Skin epidermis (tissue), 12 donors: ENCODE measurements around the gene FOXB1.

Experiments used
- H3K27ac ChIP-seq, 21 experiments: fragments of 200-600 bp; sonication (generic) in 11 of 21; one replicate each; pipeline ENCODE4 v1.5.0; 2020; ENCODE audit warnings: mild to moderate bottlenecking in 3 of 21, inconsistent platforms in 2 of 21, moderate library complexity in 2 of 21
- H3K4me3 ChIP-seq, 7 experiments: fragments of 200-600 bp; sonication (generic) in 2 of 7; one replicate each; pipeline ENCODE4 v1.5.0; 2020; ENCODE audit warnings: inconsistent platforms in 2 of 7, mild to moderate bottlenecking in 2 of 7, moderate library complexity in 1 of 7

The FOXB1 gene

DNA sequence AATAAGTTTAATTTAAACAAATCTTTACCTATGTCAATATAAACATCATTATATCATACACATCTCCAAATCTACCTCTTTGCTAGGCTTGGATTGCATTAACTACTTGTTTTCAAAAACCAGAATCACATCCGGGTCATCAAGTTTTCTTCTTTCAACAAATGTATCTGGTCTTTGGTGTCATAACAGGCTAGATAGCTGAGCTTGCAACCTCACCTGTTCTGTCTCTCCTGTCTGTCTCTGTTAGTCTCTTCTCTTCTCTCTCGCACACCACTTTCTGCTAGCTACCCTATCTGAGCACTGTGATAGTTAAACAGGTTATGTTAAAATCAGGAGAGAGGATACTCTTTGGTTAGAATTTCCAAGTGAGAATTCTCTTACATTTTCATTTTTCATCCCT is 6.7 kb downstream of the FOXB1 start:
- no peak overlapping the region for H3K27ac ChIP-seq
- no peak overlapping the region for H3K4me3 ChIP-seq

- Histone ChIP-seq H3K27ac (no peak overlapping the region), H3K4me3 (no peak overlapping the region)
Measured at GRCh38 chr15:60012695-60013094, 8.6 kb downstream of the FOXB1 start.

- H3K4me3 ChIP-seq, result no peak overlapping the region
- H3K27ac ChIP-seq, result no peak overlapping the region
Measured at GRCh38 chr15:60017538-60018520, 13.7 kb downstream of the FOXB1 start.

DNA sequence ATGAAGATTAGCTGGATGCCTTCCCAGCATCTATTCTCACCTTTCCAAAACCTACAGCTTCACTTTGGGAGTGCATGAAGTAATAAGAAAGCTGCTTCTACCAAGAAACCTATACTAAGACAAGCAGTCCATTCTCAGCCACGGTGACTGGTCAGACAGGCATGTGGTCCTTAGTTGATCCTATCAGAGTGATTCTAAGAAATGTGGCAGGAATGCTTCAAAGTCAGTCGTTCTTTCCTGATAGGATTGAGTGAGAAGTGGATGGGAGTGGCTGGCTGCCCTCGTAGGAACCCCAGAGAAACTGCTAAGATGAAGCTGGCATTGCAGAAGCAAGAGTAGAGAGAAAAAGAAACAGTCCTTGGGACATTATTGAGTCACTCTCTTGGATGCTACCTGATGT is 16.6 kb downstream of the FOXB1 start:
- no peak overlapping the region for H3K4me3 ChIP-seq
- H3K27ac ChIP-seq, result no peak overlapping the region

- Histone ChIP-seq H3K27ac (no peak overlapping the region), H3K4me3 (no peak overlapping the region)
Measured at GRCh38 chr15:60021589-60022378, 17.7 kb downstream of the FOXB1 start.

GRCh38 chr15:60022379-60022741 is 18.2 kb downstream of the FOXB1 start:
- H3K4me3 ChIP-seq, result no peak overlapping the region
- H3K27ac ChIP-seq, result no peak overlapping the region

- H3K4me3 ChIP-seq, result no peak overlapping the region
- H3K27ac ChIP-seq, result no peak overlapping the region
Measured at GRCh38 chr15:60026555-60026954, 22.4 kb downstream of the FOXB1 start.

DNA sequence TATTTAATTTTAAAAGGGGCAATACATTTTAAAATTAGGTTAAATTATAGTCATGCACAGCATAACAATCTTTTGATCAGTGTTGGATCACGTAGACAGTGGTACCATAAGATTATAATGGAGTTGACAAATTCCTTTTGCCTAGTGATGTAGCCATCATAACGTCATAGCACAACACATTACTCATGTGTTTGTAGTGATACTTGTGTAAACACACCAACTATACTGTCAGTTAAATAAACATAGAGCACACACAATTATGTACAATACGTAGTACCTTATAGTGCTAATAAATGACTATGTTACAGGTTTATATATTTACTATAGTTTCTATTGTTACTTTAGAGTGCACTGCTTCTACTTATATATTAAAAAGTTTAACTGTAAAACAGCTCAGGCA is 31.2 kb downstream of the FOXB1 start:
- no peak overlapping the region for H3K27ac ChIP-seq
- H3K4me3 ChIP-seq, result no peak overlapping the region

GRCh38 chr15:60039316-60039715 is 35.2 kb downstream of the FOXB1 start:
- H3K27ac ChIP-seq, result no peak overlapping the region

GRCh38 chr15:60043744-60044435 is 39.8 kb downstream of the FOXB1 start:
- Histone ChIP-seq H3K27ac (no peak overlapping the region), H3K4me3 (no peak overlapping the region)

More at GRCh38 chr15:60039316-60039715, 35.2 kb downstream of the FOXB1 start:
- H3K4me3 ChIP-seq, result no peak overlapping the region

DNA sequence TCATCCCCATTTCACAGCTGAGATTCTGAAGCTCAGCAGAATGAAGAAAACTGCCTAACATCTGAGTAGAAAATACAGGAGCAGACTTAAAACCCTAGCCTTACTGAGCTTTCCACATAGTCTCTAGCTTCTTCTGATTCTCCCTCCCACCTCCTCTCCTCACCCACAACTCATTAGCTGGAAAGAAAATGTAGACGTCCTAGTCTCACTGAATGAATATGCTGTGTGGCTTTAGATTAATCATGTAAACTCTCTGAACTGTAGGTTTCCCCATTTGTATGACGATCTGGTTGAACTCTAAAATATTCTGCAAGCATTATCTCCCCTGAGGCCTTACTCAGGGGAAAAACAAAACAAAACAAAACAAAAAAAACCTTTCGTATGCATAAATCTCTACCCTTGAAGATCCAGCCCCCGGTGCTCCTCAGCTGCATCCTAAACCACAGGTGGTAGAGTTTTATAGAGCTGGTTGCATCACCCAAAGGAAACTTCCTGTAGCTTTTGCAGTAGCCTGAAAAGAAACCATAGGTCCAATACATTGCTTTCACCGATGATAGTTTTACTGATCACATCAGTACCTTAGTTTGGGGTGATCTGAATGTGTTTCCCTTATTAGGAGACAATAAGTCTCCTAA is 40.6 kb downstream of the FOXB1 start:
- Histone ChIP-seq H3K4me3 (no peak overlapping the region), H3K27ac (no peak overlapping the region)

- H3K4me3 ChIP-seq, result no peak overlapping the region
- H3K27ac ChIP-seq, result no peak overlapping the region
Measured at GRCh38 chr15:60047701-60048100, 43.6 kb downstream of the FOXB1 start.

- H3K27ac ChIP-seq, result no peak overlapping the region
- no peak overlapping the region for H3K4me3 ChIP-seq
Measured at GRCh38 chr15:60049948-60050347, 45.8 kb downstream of the FOXB1 start.

DNA sequence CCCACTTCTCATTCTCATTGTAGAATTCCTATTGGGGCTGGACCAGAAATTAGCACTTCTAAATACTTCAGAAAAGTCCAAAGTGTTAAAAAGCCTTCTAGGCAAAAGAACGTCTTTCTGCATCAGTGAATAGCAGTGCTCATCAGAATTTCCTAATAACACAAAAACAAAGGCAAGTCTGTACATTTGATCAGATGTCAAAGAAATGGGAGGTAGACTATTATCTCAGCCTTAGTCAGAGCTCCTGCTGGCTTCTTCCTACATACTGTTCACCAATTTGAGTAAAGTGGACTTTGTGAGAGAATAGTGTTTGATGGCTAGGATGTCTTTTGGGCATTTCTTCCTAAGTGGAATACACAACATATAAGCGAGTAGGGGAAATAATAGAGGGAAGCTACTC is 48.7 kb downstream of the FOXB1 start:
- H3K27ac ChIP-seq, result no peak overlapping the region
- no peak overlapping the region for H3K4me3 ChIP-seq

- H3K27ac ChIP-seq, result no peak overlapping the region
- no peak overlapping the region for H3K4me3 ChIP-seq
Measured at GRCh38 chr15:60054472-60054871, 50.4 kb downstream of the FOXB1 start.
